ELR (cell line): Measurements from ENCODE around the gene NFATC2.

ENCODE experiments used
- DNase-seq: peaks from one replicate; pipeline ENCODE4 v3.0.0-alpha.2; 2015; ENCODE audit warnings: low read depth

The NFATC2 gene

DNA sequence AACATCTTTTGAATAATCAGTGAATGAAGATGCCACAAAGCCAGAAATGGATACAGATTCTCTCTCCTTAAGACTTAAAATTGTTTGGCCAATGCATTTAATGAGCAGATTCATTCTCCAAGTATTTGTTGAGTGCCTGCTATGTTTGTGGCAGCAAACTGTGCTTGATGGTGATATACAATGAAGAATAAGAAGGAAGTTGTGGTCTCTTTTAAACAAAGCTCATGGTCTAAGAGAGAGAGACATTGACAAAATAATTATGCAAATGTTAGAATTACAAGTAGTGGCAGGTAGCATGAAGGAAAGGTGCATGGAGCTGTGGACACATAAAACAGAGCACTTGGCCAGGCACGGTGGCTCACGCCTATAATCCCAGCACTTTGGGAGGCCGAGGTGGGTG is 28.3 kb downstream of the NFATC2 start:
- no peak for DNase-seq

DNA sequence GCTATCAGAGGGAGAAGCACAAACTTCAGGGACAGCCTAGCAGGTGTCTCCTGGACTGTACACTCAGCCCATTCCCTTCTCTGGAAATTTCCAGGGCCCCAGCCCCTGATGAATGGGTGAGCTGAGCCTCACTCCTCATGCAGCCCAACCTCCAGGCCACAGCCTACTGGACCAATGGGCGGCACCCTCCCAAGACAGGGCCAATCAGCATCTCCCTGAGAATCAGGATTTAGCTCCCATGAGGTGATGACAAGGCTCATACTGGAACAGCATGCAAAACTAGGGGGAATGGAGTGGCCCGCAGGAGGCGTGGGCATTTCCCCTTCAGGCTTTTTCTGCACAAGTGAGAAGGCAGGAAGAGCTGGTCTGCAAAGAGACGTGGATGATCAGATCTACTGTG is 29.0 kb downstream of the NFATC2 start:
- DNase-seq: no peak

DNA sequence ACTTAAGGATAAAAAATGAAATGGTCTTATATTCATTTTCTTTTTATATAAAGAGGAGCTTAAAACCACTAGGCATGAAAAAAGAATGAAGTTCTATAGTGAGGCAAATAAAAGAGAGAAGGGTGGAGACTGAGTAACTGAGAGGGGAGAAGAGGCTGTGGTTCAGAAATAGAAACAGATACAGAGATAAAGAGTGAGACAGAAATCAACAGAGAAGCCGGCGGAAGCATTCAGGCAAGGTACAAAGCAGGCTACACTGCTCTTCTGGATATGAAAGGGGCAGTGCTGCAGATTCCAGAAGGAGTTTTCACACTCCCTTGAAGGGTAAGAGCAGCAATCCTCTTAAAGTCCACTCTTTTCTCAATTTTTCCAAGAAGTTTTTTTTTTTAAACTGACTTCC is 29.9 kb downstream of the NFATC2 start:
- DNase-seq: no peak

DNA sequence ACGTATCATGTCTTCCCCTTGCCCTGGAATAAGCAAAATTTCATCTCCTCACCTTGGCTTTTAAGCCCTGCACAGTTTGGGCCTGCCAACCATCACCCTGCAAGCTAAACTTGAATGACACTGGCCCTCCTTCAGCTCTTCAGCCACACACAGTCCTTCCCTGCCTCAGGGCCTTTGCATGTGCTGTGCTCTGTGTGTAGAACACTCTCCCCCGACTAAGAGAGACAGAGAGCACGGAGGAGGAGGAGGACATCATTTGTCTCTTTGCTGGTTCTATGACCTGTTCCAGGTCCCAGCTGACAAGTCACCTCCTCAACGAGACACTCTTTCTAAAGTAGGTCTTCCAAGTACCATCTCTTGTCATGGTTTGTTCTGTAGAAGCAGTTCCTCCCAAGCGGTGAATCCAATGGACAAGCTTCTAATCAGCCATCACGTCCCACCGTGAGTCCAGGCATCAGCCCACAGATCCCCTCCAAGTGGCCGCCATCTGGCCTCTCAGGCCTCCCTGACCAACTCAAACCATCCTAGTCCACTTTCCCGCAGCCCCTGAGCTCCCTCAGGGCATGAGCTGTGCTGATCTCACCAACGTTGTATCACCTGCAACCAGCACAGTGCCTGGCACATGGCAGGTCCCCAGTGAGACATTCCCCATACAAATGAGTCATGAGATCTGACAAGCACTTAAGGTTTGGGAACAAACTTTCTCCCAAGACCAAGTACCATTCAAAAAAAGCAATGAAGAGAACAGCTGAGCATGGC is 30.5 kb downstream of the NFATC2 start:
- peak; percentile 34 for DNase-seq

DNA sequence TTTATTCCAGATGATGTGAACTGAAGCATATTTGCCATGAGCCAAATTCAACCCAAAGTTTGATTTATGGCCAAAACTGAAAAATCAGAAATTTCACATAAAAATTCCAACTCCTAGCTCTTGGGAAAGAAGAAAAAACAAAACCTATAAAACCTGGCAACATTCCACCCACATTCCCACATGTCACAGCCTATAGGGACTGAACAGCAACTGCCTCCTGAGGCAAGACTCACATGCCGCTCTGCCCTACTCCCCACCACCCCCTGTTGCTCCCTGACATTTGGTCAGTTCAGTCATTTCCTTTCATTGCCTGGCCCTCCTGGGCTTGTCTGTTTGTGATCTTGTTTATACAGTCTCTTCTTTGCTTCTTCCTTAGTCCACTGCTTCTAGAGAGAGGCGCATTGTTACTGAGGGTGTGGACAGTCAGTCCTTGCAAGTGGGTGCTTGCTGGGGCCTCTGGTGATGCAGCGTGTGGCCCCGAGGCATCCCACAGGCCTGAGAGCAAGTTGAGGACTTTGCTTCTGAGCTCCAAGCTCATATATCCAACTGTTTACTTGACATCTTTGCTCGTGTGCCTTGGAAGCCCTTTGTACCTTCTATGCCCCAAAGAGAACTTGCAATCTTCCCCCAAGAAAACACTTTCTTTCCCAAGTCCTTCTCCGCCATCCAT is 31.4 kb downstream of the NFATC2 start:
- DNase-seq: no peak

DNA sequence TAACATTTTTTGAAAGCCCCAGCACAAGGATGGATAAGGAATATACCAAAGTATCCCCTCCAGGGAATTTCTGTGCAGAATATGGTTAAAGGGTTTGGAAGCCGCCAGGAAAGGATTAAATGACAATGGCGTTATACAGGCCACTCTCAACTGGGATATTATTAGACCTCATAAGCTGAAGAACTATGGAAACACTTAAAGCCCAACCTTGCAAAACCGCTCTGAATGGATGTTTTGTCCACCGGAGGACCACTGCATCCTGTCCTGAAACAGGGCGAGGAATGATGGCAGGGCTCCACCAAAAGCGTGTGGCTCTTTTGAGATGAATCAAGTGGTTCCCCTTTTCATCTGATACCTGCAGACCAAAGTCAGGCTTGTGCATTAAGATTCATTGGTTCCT is 32.4 kb downstream of the NFATC2 start:
- DNase-seq: no peak

DNA sequence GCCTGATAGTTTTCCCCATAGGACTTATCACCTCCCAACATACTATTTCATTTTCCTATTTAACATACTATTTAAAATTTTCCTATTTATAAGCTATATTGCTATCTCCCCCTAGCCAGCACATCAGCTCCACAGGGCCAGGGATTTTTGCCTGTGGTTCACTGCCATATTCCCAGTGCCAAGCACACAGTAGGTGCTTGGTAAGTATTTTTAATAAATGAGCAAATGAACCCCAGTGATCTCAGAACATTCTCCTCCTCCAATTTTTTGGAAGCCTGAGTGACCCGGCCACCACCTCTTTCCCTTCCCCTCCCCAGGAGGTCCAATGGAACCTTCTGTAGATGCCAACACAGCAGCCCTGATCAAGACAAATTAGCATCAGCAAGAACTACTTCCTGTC is 33.3 kb downstream of the NFATC2 start:
- DNase-seq: no peak

DNA sequence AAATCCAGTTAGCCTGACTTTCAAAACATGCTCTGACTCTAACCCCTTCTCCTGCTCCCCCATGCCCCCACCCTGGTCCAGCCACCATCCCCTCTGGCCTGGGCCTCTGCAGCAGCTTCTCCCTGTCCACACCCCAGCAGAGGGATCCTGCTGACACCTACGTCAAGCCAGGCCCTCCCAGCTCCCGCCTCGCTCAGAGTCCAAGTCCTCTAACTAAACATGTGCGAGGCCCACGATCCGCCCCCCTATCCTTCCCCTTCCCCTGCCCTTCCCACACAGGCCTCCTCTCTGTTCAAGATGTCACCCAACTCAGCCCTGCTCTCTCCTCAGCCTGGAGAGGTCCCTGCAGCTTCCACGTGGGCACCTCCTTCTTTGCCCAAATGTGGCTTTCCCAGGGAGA is 33.7 kb downstream of the NFATC2 start:
- no peak for DNase-seq

DNA sequence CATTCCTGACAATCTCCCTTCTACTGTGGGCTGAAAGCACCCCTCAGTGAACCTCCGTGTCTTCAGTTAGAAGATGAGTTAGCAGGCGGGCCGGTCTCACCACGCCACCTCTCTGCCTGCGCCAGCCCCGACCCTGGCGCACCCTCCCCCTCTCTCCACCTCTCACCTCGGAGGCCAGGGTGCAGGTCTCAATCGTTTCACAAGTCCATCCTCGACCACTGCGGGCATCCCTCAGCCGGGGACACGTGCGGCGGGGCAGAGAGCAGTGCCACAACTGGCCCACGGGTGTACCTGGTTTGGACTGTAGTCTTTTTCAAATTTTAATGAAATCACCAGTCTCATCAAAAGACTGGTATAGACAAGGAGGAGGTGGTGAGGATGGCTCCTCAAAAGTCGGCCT is 34.4 kb downstream of the NFATC2 start:
- no peak for DNase-seq

DNA sequence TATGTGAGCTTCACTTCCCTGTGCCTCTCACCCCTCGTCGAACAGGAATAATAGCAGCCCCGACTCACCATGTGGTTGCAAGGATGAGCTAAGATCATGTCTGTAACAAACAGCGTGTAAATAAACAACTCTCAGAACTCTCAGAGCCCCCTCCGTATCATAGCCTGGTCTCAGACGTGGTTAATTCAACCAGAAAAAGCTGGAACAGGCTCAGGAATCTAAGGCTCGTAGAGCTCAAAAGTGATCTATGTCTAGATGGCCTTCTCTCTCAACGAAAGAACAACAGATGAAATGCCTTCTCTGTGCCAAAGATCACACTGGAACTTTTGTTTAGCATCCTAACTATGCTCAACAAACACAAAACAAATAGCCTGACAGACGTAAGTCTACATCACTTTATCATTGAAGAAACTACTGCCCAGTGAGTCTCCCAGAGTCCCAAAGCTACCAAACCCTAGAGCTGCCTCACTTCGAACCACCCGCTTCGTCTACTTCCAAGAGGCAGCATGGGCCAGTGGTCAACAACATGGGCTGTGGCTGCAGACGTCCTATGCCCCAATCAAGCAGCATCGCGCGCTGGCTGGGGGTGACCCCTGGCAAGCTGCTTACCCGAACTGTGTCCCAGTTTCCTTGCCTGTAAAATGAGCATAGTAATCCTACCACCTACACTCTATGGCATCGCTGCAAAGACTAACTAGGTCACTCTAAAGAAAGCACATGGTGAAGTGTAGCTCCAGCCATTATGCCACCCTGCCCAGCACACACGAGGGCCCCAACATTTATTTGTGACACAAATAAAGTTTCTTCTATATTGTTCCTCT is 35.1 kb downstream of the NFATC2 start:
- DNase-seq: no peak

DNA sequence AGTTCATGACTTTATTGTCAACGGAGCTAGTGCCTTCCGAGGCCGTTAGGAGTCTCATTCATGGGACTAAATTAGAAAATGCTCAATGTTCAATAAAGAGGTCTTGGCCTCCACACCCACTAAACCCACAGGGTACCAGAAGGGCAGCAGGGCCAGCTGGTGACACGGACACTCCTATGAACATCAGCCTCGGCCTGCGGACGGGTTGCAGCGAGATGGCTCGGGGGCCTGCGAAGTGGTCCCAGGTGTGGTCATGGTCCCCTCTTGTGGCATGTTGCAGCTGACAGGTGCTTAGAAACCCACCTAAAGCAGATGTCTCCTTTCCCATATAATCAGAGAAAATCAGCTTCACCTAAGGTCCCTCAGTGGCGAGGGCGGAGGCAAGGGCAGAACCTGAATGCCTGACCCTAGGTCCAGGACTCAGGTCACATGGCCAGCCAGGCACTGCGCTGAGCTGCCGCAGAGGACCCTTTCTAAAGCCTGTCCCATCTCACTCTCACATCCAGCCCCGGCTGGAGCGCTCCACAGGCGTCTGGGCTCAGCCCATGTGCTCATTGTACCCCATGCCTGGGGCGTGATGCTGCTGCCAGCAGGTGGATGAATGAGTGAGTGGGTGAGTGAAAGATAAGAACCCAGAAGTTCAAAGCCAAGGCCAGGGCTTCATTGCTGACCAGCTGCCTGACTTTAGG is 35.8 kb downstream of the NFATC2 start:
- no peak for DNase-seq

DNA sequence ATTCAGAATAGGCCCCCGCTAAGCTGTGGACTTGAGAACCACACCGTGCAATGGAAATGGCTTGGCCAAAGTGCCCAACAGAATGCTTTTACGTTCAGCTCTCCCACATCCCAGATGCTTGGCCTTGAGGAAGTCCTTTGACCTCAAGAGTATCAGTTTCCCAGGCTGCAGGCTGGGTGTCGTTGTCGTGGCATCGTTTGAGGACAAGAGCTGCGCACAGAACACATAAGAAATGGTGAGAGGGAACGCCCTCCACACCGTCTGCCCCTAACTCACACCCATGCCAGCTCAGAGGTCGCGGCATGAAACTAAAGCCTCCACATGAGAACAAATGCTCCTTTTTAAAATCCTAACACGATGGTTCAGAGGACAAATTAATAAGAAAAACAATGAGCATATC is 37.0 kb downstream of the NFATC2 start:
- no peak for DNase-seq

DNA sequence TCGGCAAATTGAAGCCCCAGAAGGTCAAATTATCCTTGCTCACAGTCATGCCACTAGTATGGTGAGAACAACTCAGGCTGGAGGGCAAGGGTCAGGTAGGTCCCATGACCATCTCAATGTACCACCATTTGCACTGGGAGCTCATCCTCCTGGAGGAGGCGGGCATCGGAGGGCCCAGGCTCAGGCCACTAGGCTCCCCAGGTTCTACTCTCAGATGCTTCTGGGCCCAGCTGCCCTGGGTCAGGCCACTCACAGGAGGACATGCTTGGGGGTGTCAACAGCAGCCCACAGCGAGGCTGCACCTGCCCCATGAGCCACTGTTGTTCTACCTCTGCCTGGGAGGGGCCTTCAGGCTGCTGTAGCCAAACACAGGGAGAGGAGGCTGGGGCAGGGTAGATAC is 39.1 kb downstream of the NFATC2 start:
- no peak for DNase-seq

DNA sequence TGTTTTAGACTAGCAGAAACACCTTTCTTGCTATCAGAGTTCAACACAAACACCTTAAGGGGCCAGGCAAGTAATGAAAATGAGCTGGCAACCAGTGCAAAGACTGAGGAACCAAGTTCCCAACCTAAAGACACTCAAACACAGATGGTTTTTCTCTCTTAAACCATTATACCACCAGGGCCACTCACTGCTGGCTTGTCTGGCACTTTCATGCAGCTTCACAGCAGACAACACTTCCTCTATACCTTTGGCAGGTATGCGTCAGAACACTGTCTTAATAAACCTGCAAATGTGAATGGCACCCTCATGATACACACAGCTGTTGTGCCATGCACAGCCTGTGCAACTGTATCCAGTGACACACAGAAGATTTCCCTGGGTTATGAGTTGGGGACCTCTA is 41.6 kb downstream of the NFATC2 start:
- no peak for DNase-seq

DNA sequence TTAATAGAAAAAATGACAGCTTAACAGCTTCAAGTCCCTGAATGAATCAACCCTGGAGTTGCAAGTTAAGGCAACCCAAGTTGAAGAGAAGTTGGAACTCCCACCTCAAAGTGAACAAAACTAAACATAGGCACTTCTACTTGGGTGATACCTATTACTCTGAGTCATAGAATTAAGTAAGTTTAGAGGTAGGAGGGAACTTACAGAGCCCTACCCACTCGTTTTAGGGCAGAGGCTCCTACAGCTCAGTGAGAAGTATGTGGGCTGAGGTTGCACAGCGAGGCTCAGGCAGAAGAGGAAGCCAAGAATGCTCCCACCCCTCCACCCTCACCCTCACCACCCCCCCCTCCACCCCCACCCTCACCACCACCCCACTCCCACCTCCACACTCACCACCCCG is 42.2 kb downstream of the NFATC2 start:
- peak; percentile 15 for DNase-seq

DNA sequence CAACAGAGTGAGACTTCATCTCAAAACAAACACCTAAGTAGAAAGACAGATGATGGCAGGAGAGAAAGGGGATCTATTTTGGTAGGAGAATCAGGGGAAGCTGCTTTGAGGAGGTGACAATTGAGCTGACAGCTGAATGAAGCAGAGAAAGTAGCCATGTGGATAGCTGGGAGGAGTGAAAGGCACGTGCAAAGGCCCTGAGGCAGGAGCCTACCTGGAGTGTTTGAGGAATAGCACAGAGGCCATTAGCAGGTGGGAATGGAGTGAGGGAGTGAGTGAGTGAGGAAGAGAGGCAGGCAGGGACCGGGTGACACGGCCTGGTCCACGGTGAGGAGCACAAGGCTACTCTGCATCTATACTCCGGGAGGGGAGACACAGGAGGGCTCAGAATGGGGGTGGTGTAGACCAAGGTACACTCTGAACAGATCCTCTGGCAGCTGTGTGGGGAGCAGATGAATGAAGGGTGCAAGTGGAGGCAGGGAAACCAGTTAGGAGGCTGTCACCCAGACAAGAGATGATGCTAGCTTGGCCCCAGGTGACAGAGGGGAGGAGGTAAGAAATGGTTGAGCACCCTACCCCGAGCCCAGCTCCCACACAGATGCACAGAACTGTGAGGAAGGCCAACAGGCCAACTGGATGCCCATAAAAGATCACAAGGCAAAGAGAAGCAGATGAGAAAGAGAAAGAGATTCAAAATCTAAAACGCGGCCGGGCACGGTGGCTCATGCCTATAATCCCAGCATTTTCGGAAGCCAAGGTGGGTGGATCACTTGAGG is 43.6 kb downstream of the NFATC2 start:
- DNase-seq: no peak

DNA sequence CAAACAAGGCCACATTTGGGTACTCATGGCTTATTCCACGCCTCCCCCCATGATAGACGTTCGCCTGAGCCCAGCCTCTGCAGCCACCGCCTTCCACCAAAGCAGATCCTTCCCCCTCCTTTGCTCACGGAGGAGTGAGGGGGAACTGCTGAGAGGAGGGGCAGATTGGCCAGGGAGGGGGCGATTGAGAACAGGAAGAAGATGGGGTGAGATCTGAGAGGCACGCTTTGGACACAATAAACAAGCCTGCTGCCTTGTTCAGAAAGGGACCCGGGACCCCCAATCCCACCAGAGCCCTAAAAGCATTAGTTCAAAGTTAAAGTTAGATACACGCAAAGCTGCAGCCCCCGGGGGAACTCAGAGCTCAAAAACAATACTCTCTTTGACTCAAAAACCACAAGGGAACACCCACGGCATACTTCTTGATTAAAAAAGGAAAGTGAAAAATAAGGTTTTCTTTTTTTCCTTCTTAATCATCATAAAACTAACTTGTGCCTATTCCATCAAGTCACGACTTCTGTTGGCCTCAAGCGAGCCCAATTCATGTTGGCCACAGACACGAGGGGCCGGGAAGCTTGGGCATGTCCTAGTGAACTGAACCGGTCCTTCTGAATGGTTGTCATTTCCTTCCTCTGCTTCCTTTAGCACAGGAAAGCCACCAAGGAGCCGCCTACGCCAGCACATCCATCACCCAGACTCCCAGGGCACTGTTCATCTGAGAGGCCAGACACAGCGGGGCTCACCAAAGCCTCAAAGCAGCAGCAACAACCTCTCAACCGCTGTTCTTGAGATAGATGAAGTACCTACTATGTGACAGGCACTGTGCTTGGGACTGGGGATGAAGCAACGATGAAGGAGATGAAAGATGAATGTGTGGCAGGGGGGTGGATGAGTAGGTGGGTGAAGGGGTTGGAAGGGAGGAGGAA is 44.7 kb downstream of the NFATC2 start:
- DNase-seq: no peak

DNA sequence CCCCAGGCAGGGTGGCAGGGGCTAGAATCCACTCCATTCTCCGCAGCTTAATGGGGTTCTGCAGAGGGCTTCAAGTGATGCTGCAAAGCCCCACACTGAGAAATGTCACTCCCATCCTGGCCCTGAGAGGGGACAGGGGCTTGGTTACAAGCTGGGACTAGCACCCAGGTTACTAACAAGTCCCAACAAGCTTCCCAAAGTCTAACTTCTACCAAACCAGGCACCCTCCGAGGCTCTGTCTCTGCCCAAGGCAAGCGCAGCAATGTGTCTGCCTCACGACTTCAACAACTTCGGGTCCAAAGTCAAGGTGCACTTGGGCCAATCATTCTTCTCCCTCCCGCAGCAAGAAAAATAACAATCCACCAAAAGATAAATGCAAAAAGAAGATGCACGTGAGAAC is 45.6 kb downstream of the NFATC2 start:
- no peak for DNase-seq

DNA sequence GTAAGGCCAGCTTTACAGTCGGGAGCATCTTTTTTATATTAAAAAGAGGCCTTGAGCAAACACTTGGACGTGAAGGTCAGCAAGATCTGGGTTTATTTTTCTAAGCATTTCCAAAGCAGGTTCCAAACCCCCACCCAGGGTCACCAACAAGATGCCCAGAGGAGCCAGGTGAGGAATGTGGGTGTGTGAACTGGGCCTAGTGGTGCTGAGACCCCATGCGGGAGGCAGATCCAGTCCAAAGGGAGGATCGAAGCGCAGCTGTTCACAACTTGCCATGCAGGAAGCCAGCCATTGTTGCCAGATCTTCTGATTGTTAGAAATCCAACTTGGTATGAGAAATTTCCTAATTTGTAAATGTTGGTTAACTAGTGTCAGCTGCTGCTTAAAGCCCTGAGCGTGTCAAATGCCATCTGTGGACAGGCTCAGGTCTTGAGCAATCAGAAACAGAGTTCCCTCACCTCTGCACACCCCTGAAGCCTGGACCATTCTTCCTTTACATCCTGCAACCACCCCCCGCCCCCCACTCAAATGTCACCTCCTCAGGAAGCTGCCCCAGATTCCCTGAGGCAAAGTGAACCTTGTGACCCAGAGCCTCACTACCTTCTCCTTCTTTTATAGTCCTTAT is 46.5 kb downstream of the NFATC2 start:
- DNase-seq: no peak

DNA sequence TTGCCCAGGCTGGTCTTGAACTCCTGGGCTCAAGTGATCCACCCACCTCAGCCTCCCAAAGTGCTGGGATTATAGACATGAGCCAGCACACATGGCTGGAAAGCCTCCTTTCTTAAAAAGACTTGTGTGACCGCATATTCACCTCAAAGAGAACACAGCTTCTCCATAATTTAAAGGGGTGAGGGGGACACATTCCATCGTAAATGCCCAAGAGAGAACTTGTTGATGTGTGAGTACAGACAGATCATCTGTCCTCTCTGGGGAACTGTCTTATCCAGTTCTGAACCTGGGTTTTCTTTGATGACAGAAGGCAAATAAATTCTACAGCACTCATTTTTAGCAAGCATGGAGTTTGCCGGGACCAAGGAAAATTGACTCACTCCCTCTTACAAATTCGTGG is 47.2 kb downstream of the NFATC2 start:
- no peak for DNase-seq
